ENCODE results near the gene LRGUK.
A peak's percentile ranks its signal among the peaks of the same experiment; 100 is the strongest.

LRGUK gene

GRCh38 chr7:134246347-134246746 is 119.2 kb downstream of the LRGUK start:
- no peak for DNase-seq
- Histone ChIP-seq H3K27me3 (replicated peaks) (no peaks in the 10 kb centered on the region), H3K36me3 (replicated peaks) (no peaks in the 10 kb centered on the region), H3K27ac (no peak overlapping the region), H3K4me3 (ENCODE audit: low read depth, low read length) (no peak overlapping the region)
- TF ChIP-seq, protein P1, sequence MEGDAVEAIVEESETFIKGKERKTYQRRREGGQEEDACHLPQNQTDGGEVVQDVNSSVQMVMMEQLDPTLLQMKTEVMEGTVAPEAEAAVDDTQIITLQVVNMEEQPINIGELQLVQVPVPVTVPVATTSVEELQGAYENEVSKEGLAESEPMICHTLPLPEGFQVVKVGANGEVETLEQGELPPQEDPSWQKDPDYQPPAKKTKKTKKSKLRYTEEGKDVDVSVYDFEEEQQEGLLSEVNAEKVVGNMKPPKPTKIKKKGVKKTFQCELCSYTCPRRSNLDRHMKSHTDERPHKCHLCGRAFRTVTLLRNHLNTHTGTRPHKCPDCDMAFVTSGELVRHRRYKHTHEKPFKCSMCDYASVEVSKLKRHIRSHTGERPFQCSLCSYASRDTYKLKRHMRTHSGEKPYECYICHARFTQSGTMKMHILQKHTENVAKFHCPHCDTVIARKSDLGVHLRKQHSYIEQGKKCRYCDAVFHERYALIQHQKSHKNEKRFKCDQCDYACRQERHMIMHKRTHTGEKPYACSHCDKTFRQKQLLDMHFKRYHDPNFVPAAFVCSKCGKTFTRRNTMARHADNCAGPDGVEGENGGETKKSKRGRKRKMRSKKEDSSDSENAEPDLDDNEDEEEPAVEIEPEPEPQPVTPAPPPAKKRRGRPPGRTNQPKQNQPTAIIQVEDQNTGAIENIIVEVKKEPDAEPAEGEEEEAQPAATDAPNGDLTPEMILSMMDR (IDR thresholded peaks at IDR 0.05; ENCODE audit: low read depth, low read length, missing control alignments) = no peak
- in situ Hi-C loops (cut with HindIII; ENCODE audit: low pct_ligation_motif_present, low sequenced_read_pairs) = no loop called here

DNA sequence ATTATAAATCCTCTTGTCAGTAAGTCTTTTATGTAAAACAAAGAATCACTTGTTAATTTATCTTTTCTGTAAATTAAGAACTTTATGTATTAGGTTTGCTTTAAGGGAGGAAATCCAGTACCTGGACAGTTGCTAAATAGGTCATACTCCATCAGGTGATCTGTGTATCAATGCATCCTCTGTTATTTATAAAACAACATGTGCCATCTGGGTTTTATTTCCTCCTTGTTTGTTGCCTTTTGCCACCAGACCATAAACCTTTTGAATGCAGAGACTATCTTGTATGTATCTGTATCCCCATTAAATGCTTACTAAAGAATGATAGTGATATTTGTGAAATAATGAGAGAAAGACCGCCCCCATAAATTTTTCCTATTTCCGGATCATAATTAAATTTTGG is 119.6 kb downstream of the LRGUK start:
- in situ Hi-C loops (cut with HindIII; ENCODE audit: low pct_ligation_motif_present, low sequenced_read_pairs) = no loop called here
- H3K27ac ChIP-seq = no peak overlapping the region
- no peaks in the 10 kb centered on the region for H3K27me3 ChIP-seq (replicated peaks)
- H3K36me3 ChIP-seq (replicated peaks) = no peaks in the 10 kb centered on the region
- no peak for DNase-seq
- TF ChIP-seq, protein P1 (IDR thresholded peaks at IDR 0.05; ENCODE audit: low read depth, low read length, missing control alignments) = no peak
- no peak overlapping the region for H3K4me3 ChIP-seq (ENCODE audit: low read depth, low read length)

GRCh38 chr7:134248196-134248595 is 121.1 kb downstream of the LRGUK start:
- DNase-seq = no peak
- H3K27me3 ChIP-seq (replicated peaks) = no peaks in the 10 kb centered on the region
- no peak overlapping the region for H3K4me3 ChIP-seq (ENCODE audit: low read depth, low read length)
- no peaks in the 10 kb centered on the region for H3K36me3 ChIP-seq (replicated peaks)
- in situ Hi-C loops (cut with HindIII; ENCODE audit: low pct_ligation_motif_present, low sequenced_read_pairs) = no loop called here
- TF ChIP-seq, protein P1 (IDR thresholded peaks at IDR 0.05; ENCODE audit: low read depth, low read length, missing control alignments) = no peak
- H3K27ac ChIP-seq = no peak overlapping the region

- H3K27me3 ChIP-seq (replicated peaks) = no peaks in the 10 kb centered on the region
- TF ChIP-seq, protein P1 (IDR thresholded peaks at IDR 0.05; ENCODE audit: low read depth, low read length, missing control alignments) = peak; percentile 41
- H3K36me3 ChIP-seq (replicated peaks) = no peaks in the 10 kb centered on the region
- no peak overlapping the region for H3K27ac ChIP-seq
- no peak for DNase-seq
- in situ Hi-C loops (cut with HindIII; ENCODE audit: low pct_ligation_motif_present, low sequenced_read_pairs) = no loop called here
- no peak overlapping the region for H3K4me3 ChIP-seq (ENCODE audit: low read depth, low read length)
These were observed 127.2 kb downstream of the LRGUK start for GRCh38 chr7:134254311-134254710.

DNA sequence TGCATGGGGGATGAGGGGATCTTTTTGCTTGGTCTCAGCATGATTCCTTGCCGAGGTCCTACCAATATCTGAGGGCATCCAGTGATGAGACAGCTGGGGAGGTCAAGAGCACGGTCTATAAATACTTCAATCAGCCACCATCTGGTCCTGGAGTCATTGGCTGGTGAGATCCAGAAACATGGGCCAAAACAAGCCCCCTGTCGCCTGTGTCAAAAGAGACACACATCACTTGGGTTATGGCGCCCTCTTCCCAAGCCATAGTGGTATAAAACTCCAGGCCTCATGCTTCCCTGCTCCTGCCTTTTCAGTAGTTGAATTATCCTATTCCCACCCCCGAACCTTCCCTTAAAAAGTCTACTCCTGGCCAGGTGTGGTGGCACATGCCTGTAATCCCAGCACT is 128.7 kb downstream of the LRGUK start:
- Histone ChIP-seq H3K36me3 (replicated peaks) (no peaks in the 10 kb centered on the region), H3K27me3 (replicated peaks) (no peaks in the 10 kb centered on the region), H3K27ac (no peak overlapping the region), H3K4me3 (ENCODE audit: low read depth, low read length) (no peak overlapping the region)
- TF ChIP-seq, protein P1 (IDR thresholded peaks at IDR 0.05; ENCODE audit: low read depth, low read length, missing control alignments) = no peak
- no peak for DNase-seq
- in situ Hi-C loops (cut with HindIII; ENCODE audit: low pct_ligation_motif_present, low sequenced_read_pairs) = no loop called here

- in situ Hi-C loops (cut with HindIII; ENCODE audit: low pct_ligation_motif_present, low sequenced_read_pairs) = no loop called here
- no peaks in the 10 kb centered on the region for H3K36me3 ChIP-seq (replicated peaks)
These were observed 135.2 kb downstream of the LRGUK start for GRCh38 chr7:134262322-134262721.

More at GRCh38 chr7:134262322-134262721, 135.2 kb downstream of the LRGUK start:
- no peak for DNase-seq
- H3K4me3 ChIP-seq (ENCODE audit: low read depth, low read length) = no peak overlapping the region
- TF ChIP-seq, protein P1 (IDR thresholded peaks at IDR 0.05; ENCODE audit: low read depth, low read length, missing control alignments) = no peak
- no peaks in the 10 kb centered on the region for H3K27me3 ChIP-seq (replicated peaks)
- no peak overlapping the region for H3K27ac ChIP-seq
